NCI-H526 treated with DMSO at 0.1 percent for 48 hours (cell line): ENCODE results near the gene VILL.

Experiments
- DNase-seq: peaks from one replicate; lab custom pipeline; 2025; lab: John Stamatoyannopoulos, UW

VILL gene

GRCh38 chr3:38000965-38001455 lies 10.4 kb downstream of the VILL start:
- DNase-seq, result no peak

GRCh38 chr3:38001456-38002081 lies 11.0 kb downstream of the VILL start:
- DNase-seq, result no peak

GRCh38 chr3:38002291-38002876 lies 11.8 kb downstream of the VILL start:
- DNase-seq, result no peak

GRCh38 chr3:38002940-38003339 lies 12.4 kb downstream of the VILL start:
- DNase-seq, result no peak

DNA sequence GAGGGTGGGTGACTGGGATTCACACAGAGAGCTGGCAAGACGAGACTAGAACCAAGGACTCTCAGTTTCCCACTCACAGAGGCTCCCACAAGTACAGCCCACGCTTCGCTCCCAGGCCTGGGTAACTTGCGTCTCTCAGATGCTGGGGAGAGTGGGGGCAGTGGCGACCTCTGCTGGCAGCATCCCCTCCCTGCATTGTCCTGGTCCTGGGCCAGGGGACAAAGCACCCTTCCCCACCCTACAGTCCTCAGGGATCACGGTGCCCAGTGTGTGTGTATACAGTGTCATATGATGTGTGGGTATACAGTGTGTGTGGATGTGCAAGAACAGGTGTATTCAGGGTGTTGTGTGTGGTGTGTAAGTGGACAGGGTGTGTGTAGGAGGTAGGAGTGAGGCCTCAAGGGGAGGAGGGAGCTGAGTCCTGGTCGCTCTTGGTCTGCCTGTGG lies 12.8 kb downstream of the VILL start:
- DNase-seq, result peak; percentile 10

GRCh38 chr3:38003817-38004414 lies 13.3 kb downstream of the VILL start:
- DNase-seq, result no peak

GRCh38 chr3:38004415-38005075 lies 14.0 kb downstream of the VILL start:
- DNase-seq, result peak; percentile 69

DNA sequence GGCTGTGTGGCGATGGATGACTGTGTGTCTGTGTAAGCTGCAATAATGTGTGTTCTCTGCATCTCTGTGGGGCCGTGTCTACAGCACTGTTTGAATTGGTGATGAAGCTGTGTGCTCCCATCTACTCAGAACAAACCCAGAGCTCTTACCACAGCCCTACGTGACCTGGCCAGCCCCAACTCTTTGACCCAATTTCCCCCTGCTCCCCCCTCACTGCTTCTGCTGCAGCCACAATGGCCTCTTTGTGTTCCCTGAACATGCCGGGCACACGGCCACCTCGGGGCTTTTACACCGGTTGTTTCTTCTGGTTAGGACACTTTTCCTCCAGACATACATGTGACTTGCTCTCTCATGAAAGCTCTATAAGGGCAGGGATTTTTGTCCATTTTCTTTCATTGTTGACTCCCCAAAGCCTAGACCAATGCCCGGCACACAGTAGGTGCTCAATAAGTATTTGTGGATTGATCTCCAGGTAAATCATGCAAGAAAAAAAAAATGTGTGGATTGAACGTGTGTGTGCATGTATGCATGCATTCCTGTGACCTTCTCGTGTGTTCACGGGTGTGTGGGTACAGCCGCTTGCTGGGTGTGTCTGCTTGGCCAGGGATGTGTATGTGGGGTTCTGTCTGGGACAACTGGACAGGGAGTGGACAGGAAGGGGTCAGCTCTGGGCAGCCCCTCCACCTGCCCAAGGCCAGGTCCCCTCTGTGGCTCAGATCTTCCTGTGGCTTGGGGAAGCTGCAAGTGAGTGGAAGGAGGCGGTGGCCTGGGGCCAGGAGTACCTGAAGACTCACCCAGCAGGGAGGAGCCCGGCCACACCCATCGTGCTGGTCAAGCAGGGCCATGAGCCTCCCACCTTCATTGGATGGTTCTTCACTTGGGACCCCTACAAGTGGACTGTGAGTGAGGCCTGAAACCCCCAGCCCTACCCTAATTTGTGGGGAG lies 14.8 kb downstream of the VILL start:
- DNase-seq, result no peak

DNA sequence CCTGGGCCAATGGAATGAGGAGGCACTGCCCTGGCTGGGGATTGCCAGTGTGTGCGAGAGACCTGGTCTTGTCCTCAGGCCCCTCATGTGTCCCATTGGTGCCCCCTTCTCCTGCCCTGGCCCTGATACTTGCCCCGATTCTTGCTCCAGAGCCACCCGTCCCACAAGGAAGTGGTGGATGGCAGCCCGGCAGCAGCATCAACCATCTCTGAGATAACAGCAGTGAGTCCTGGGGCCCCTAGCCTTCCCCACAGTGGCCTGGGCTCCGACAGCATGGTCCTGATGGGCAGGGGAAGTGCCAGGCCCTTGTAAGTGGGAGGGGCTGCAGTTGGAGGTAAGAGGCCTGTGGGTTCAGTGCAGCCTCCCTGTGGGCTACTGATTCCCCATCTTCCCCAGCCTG lies 15.4 kb downstream of the VILL start:
- no peak for DNase-seq

GRCh38 chr3:38006445-38006995 lies 15.9 kb downstream of the VILL start:
- DNase-seq, result no peak

DNA sequence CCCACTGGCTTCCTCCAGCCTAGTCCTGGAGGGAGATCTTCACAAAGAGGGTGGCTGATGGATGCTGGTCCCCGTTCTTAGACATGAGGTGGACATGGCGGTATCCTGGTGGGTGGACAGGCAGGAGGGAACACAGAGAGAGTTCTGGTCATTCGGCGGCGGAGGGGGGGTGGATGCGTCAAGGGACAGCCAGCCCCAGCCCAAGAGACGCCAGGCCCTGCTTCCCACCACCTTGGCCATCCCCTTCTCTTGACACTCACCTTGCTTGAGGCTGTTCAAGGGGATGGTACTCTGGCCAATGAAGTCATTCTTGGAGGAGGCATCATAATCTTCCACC lies 17.1 kb downstream of the VILL start:
- DNase-seq, result no peak

GRCh38 chr3:38008191-38008701 lies 17.7 kb downstream of the VILL start:
- DNase-seq, result no peak

- DNase-seq, result no peak
Observed at GRCh38 chr3:38008971-38009580, 18.5 kb downstream of the VILL start.

DNA sequence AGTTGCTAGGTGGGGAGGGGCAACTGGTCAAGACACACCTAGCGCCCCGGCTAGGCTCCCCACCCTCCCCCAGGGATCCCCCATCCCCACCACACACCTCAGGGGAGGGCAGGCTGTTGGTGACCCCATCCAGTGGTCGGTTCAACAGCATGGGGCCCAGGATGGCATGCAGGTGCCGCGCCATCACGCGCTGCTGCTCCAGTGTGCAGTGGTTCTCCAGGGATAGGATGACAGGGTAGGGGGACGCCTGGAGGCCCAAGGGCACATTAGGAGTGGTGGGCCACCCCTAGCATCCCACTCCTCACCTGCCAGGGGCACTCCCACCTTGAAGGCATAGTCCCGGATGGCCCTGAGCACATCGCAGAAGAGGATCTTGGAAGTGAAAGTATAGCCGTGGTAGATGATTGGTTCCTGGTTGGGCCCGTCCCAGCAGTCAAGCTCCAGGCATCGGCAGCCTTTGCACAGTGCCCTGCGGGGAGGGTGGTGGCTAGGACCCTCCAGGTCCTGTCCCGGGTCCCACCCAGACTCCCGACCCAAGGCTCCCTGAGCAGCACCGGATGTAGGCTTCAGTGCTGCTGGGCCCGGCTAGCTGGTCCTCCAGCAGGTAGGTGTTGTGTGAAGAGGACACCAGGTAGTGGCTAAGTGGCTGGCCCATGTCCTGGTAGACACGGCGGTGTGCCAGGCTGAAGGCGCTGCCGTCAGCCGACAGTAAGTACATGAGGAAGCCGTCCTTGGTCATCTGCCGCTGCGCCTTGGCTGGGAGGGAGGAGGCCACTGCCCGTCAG lies 19.4 kb downstream of the VILL start:
- no peak for DNase-seq

- no peak for DNase-seq
Observed at GRCh38 chr3:38011111-38011510, 20.5 kb downstream of the VILL start.

GRCh38 chr3:38015485-38015884 lies 24.9 kb downstream of the VILL start:
- no peak for DNase-seq

- no peak for DNase-seq
Observed at GRCh38 chr3:38015984-38016383, 25.4 kb downstream of the VILL start.

GRCh38 chr3:38016410-38016809 lies 25.8 kb downstream of the VILL start:
- no peak for DNase-seq

GRCh38 chr3:38016847-38017444 lies 26.4 kb downstream of the VILL start:
- DNase-seq, result no peak
